Activated T-helper 1 cell treated with anti-CD3 and anti-CD28 coated beads, Interleukin-12 subunit alpha, Interleukin-12 subunit beta, Interleukin-2, Interleukin-4 antibody, amounts not matched to agents 30 ng/mL and 10 ng/mL and 1 ng/mL, durations not matched to agents 14 hours and 24 hours and 36 hours (primary cell): ENCODE measurements around the gene PPAN. TPM values are rescaled to one million over a fixed set of nuclear protein-coding genes. Genes with fewer than 3 reads are reported as not detected.

Source experiments
- total RNA-seq: library from RNA; stranded (reverse); gene quantifications from 2 replicates; pipeline ENCODE4 v1.2.3, GENCODE V29; 2022

Gene PPAN
- total RNA-seq, 1 donor from 2014 or later = 234 TPM

Other genes starting within 250 kb of the PPAN start
- gene OLFM2, start 169.8 kb upstream of the PPAN start, total RNA-seq = 0.78 and 1.6 TPM in 2 replicates
- 0.67 and 0.76 TPM in 2 replicates for gene COL5A3, start 95.9 kb upstream of the PPAN start, total RNA-seq
- gene RDH8, start 92.9 kb upstream of the PPAN start, total RNA-seq = not detected in 2 replicates
- 64.1 and 70.5 TPM in 2 replicates for gene SHFL, start 20.0 kb upstream of the PPAN start, total RNA-seq
- 8.2 and 8.5 TPM in 2 replicates for gene ANGPTL6, start 3.7 kb upstream of the PPAN start, total RNA-seq
- 64.4 and 64.9 TPM in 2 replicates for gene P2RY11, start 5.3 kb downstream of the PPAN start, total RNA-seq
- 371 and 377 TPM in 2 replicates for gene EIF3G, start 13.5 kb downstream of the PPAN start, total RNA-seq
- gene DNMT1, start 88.6 kb downstream of the PPAN start, total RNA-seq = 411 and 425 TPM in 2 replicates
- gene S1PR2, start 125.0 kb downstream of the PPAN start, total RNA-seq = 15.4 and 16.0 TPM in 2 replicates
- 163 and 168 TPM in 2 replicates for gene MRPL4, start 145.9 kb downstream of the PPAN start, total RNA-seq
- 90.8 and 92.2 TPM in 2 replicates for gene ICAM1, start 164.8 kb downstream of the PPAN start, total RNA-seq
- 0.59 and 1.0 TPM in 2 replicates for gene ICAM4, start 180.6 kb downstream of the PPAN start, total RNA-seq
- gene ICAM5, start 183.6 kb downstream of the PPAN start, total RNA-seq = 1.9 TPM in 2 replicates
- 3.5 and 4.2 TPM in 2 replicates for gene ZGLP1, start 203.5 kb downstream of the PPAN start, total RNA-seq
- gene FDX2, start 209.7 kb downstream of the PPAN start, total RNA-seq = 21.6 and 24.4 TPM in 2 replicates
- 92.5 and 92.8 TPM in 2 replicates for gene RAVER1, start 227.2 kb downstream of the PPAN start, total RNA-seq
- gene ICAM3, start 233.3 kb downstream of the PPAN start, total RNA-seq = 107 and 114 TPM in 2 replicates